Activated CD8-positive, alpha-beta memory T cell treated with anti-CD3 and anti-CD28 coated beads for 36 hours (primary cell): ENCODE measurements around the gene RPL18. TPM values are rescaled to one million over a fixed set of nuclear protein-coding genes. Genes with fewer than 3 reads are reported as not detected.

Experiments
- CTCF ChIA-PET: fragments of 350-600 bp; sonication (Branson Sonifier 250); formaldehyde crosslinking; loops from one replicate; lab custom pipeline; 2021; ENCODE audit warnings: antibody characterized with exemption; lab: Charles Lee
- POLR2A ChIA-PET: fragments of 350-600 bp; sonication (Branson Sonifier 250); formaldehyde crosslinking; loops from one replicate; lab custom pipeline; 2021; ENCODE audit warnings: antibody characterized with exemption; lab: Charles Lee
- total RNA-seq, 2 experiments: library from RNA; stranded (reverse); gene quantifications; one replicate each; pipeline ENCODE4 v1.2.3, GENCODE V29; 2021

Gene RPL18
- total RNA-seq, 2 experiments from 2014 or later = 1,763 to 1,800 TPM

DNA sequence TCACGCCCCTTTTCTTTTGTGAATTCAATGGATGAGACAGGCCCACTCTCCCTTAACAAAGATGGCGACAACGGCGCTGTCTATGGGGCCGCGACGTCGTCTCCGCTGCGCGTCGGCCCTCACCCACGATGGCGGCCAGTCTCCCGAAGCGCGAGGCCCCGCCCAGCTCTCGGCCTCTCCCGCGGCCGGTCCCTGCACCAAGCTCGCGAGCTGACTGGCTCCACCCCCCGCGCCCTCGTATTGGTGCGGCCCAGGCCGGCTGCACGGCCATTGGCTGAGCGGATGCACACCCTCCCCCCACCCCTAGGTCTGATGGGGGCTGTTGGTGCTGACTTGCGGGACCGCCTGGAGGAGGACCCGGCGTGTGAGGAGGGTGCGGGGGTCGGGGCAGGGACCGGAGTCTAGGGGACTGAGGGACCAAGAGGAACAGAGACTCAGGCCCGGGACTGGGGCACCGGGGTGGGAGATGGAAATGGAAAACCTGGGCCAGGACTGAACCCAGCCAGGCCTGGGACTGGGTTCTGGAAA is 5.2 kb upstream of the RPL18 start:
- ChIA-PET CTCF (no interaction called here), POLR2A (interaction anchor here (1.3 kb wide), 3 partner anchors 9 to 13 kb away, joined by 4 to 5 read pairs (median 4); partner anchors contain the start of gene DBP)

DNA sequence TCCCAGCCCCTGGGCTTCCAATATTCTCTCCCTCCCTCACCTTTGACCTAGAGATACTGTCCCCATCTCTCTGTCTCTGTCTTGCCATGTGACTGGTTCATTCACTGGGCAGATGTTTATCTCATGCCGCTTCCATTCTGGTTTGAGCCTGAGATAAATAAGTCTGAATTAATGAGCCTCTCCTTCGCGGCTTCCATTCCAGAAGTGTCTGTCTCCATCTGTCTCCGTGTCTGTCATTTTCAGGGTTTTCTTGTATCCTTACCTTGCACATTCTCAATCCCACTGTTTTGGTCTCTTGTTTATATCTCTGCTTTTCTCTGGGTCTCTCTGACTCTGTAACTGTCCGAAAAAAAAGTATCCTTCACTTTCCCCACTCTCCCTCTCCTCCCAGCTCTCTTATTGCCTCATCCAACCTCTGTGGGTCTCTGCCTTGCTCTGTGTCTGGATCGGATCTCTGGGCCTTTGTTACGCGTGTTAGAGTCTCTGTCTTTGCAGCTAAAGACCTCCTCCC is 4.6 kb upstream of the RPL18 start:
- POLR2A ChIA-PET = interaction anchor here (1.3 kb wide), 3 partner anchors 9 to 13 kb away, joined by 4 to 5 read pairs (median 4); partner anchors contain the start of gene DBP
- CTCF ChIA-PET = interaction anchor here (0.7 kb wide), 1 partner anchor 350 kb away, joined by 3 read pairs; no protein-coding TSS in a partner anchor

DNA sequence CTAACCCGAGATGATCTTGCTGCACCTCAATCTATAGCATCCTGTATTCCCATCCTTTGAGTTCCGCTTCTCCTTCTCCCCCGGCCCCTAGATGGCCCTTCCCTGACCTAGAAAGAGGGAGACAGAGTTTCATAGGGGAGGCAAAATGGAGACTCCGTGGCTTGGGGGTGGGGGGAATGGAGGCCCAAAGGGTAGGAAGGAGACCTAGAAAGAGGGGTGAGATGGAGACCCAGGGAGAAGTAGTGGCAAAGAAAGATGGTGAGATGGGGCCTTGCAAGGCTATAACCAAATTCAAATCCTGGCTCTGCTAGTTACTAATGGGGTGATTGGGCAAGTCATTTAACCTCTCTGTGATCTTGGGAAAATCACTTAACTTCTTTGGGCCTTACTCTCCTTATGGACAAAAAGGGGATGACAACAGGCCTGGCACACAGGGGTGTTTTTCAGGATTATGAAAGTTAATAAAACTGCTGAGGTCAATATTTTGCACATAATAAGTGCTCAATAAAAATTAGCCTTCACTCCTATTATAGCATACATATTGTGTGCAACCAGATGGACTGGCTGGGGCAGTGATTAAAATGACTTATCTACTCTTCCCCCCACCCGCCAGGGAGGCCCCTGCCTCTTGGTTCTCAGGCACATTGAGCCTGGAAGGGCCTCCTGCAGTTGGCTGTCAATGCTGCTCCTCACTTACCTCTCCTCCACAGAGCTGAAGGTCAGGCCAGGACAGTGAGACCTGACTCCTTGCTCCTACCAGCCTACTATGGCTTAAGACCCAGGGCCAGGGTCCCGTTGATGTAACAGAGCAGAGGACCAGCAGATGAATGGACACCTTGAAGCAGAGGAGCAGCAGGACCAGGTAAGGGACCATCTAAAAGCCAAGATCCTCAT is 961 bp upstream of the RPL18 start:
- ChIA-PET CTCF (interaction anchor here (1.0 kb wide), 1 partner anchor 14 kb away, joined by 6 read pairs; no protein-coding TSS in a partner anchor), POLR2A (interaction anchor here (0.5 to 4.0 kb wide), 7 partner anchors 10 to 288 kb away, joined by 3 to 22 read pairs (median 4); partner anchors contain the start of gene DBP)

DNA sequence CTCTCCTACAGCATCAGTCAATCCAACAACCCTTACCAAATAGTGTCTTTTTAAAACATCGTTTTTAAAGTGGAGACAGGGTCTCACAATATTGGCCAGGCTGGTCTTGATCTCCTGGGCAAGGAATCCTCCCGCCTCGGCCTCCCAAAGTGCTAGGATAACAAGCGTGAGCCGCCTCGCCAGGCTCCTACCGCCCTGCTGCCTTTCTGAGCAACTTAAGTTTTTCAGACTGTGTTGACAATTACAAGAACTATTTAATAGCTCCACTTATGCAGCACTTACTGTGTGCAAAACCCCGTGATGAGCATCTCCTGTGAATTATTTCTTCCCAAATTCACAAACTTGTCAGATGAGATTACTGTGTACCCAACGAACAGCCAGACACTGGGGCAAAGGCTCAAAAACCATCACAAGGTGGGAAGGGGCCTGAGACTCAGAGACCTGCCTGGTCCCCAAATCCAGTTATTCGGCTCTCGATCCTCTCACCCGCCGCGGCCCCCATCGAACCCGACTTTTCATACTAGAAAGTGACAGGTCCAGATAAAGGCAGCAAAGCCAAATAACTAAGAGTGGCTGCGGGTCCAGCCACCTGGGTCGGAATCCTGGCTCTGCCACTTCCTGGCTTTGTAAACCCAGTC is 581 bp downstream of the RPL18 start:
- ChIA-PET CTCF (interaction anchor here (1.0 kb wide), 1 partner anchor 16 kb away, joined by 6 read pairs; no protein-coding TSS in a partner anchor), POLR2A (interaction anchor here (0.5 to 4.0 kb wide), 10 partner anchors 8 to 870 kb away, joined by 3 to 22 read pairs (median 4); partner anchors contain the start of genes DBP, SYNGR4 and TMEM143)

DNA sequence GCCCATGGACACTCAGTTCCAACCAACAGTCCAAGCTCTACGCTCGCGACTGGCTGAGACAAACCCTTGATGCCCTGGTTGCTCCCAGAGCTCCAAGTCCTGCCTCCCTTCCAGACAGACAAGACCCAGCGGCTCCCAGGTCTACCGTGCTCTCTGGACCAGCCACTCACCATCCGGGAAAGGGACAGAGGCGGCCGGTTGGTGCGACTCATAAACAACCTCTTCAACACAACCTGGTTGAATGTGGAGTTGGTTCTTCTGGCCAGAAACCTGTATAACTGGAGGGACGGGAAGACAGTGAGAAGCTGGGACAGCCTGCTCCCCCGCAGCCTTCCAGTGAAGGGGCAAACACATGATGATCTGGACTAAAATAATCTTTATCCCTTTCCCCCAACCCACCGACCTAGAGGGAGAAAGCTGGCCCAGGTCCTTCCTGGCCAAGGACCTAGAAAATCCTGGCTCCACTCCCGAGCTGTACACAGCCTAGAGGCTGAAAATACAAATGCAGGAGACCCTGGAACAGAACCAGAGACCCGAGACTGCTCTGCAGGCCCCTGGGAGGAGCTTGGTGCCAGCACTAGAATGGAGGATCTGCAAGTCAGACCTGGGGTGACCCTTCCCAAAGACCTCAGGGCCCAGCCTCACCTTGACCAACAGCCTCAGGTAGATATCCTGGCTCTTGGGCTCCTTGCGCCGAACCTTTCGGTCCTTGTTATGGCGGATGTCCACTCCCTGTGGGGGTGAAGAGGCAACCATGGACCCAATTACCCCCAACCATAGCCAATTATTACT is 1.6 kb downstream of the RPL18 start:
- ChIA-PET POLR2A (interaction anchor here (0.5 to 4.0 kb wide), 5 partner anchors 14 to 869 kb away, joined by 3 to 22 read pairs (median 3); no protein-coding TSS in a partner anchor), CTCF (interaction anchor here (0.9 to 1.3 kb wide), 3 partner anchors 9 to 225 kb away, joined by 3 to 4 read pairs (median 4); no protein-coding TSS in a partner anchor)

DNA sequence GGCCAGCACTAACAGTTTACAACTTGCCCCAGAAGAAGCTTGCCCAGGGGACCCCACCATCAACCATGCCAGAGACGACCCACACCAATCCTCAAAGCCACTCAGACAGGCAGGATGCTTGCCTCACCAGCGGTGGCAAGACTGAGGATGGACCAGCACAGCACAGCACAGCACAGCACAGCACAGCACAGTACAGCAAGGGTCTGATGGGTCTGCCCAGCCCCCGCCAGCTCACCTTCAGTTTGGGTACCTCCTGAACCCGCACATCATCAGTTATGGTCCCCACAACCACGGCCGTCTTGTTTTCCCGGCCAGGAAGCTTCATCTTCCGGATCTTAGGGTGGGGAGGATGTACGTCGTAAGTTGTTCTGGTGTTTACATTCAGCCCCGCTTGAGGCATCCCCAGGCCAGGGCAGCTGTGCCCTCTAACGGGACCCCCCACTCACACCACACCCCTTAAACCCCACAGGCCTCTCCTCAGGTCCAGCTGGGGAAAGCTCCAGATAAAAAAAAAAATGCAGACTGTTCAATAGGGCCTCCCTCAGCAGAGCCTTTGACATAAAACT is 2.4 kb downstream of the RPL18 start:
- CTCF ChIA-PET = interaction anchor here (0.6 to 1.4 kb wide), 6 partner anchors 8 to 321 kb away, joined by 3 to 5 read pairs (median 4); partner anchors contain the start of gene SPACA4
- POLR2A ChIA-PET = interaction anchor here (1.0 to 4.0 kb wide), 3 partner anchors 15 to 19 kb away, joined by 3 to 22 read pairs (median 5); no protein-coding TSS in a partner anchor

DNA sequence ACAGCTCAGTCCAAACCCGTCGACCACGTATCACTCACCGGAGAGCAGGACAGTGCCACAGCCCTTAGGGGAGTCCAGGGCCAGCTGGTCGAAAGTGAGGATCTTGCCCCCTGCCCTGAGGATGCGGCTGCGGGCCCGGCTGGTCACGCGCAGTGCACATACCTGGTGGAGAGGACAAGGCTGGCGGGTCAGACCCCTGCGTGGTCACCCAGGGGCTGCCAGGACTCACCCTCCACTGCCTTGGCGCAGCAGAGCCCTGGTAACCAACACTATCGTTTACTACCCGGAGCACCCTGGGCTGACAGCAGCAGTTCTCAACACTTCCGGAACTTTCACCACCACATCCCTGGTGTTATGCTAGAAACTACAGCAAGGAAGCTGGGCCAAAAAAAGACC is 2.9 kb downstream of the RPL18 start:
- ChIA-PET POLR2A (interaction anchor here (1.0 to 4.0 kb wide), 3 partner anchors 15 to 19 kb away, joined by 3 to 22 read pairs (median 5); no protein-coding TSS in a partner anchor), CTCF (interaction anchor here (1.0 to 1.4 kb wide), 3 partner anchors 9 to 321 kb away, joined by 3 to 5 read pairs (median 4); partner anchors contain the start of gene SPACA4)

DNA sequence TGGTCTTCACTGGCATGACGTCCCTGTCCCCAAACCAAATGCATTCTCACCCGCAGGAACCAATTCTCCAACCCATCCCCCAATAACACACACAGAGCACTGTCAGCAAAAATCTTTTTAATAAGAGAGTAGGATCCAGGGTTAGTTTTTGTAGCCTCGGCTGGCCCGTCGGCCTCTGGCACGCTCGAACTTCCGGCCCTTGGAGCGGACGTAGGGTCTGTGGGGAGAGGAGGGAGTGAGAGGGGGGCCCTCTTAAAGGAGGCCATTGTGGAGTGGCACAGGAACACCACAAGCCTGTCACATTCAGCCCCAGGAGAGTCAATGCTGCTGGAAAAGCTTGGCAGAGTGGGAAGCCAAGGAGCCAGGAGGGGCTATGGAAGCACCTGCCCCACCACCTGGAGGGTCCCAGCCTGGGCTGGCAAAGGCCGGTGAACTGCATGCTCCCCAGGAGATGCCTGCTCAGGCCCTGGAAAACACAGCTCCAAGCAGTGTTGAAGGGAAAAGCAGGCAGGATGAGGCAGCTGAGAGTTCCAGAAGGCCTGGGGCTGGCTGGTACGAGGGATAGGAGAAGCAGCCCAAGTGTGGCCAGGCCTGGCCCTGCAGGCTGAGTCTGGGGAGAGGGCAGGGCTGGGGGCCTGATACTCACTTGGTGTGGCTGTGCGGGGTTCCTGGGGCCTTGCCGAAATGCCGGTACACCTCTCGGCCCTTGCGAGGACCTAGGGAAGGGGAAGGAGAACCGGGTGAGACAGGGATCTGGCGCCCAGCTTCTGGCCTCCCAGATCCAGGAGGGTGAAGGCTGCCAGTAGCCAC is 3.5 kb downstream of the RPL18 start:
- POLR2A ChIA-PET = interaction anchor here (1.0 to 4.0 kb wide), 2 partner anchors 18 kb away, joined by 5 to 22 read pairs; no protein-coding TSS in a partner anchor
- CTCF ChIA-PET = interaction anchor here (1.0 to 1.4 kb wide), 2 partner anchors 8 to 320 kb away, joined by 3 to 5 read pairs; partner anchors contain the start of gene SPACA4

DNA sequence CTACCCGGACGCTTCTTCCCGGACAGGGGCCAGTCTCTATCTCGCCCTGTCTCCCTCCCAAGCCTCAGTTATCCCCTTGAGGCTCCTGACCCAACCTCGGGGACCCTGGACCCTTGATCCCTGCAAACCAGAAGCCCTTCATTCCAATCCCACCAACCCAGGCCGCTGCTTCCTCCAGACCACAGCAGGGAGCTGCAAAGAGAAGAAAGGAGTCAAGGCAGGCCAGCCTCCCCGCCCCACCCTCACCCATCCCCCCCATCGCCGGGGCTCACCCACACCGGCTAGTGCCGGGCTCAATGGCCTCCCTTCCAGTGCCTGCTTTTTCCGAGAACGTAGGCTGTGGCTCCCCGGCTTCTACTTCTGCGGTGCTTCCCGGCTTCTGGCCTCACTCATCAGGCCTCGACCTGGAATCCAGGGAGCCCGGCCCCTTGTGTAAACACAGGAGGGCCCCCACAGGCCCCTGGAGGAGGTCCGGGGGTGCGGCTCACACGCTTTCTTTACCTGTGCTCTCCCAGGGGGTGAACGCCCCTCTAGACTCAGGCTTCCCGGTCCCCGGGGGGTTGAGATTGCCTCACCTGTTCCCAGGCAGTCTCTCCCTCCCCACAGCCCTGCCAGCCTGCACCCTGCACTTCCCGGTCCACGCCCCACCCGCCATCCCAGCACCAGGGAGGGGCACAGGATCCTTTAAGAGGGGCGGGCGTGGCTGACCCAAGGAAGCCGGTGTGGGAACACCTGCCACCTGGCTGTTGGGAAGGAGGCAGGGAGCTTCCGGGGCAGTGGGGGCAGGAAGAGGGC is 4.3 kb downstream of the RPL18 start, which contains the start of gene FAM83E:
TSS of gene FAM83E (minus strand) at position 641 of the 795 bp plus-strand sequence. CDS start 1,704 bp downstream, outside the sequence.
- CTCF ChIA-PET = no interaction called here

GRCh38 chr19:48613852-48614435 is 5.0 kb downstream of the RPL18 start:
- ChIA-PET POLR2A (interaction anchor here (0.7 to 0.8 kb wide), 2 partner anchors 20 to 933 kb away, joined by 3 read pairs; no protein-coding TSS in a partner anchor), CTCF (no interaction called here)

More for the DNA sequence above, 4.3 kb downstream of the RPL18 start, which contains the start of gene FAM83E:
- POLR2A ChIA-PET = interaction anchor here (0.7 kb wide), 1 partner anchor 19 kb away, joined by 3 read pairs; no protein-coding TSS in a partner anchor

GRCh38 chr19:48613024-48613851 is 5.7 kb downstream of the RPL18 start:
- ChIA-PET POLR2A (interaction anchor here (0.8 to 1.2 kb wide), 3 partner anchors 121 to 934 kb away, joined by 3 to 4 read pairs (median 3); no protein-coding TSS in a partner anchor), CTCF (interaction anchor here (0.6 to 1.2 kb wide), 4 partner anchors 24 to 123 kb away, joined by 3 to 4 read pairs (median 3); no protein-coding TSS in a partner anchor)

DNA sequence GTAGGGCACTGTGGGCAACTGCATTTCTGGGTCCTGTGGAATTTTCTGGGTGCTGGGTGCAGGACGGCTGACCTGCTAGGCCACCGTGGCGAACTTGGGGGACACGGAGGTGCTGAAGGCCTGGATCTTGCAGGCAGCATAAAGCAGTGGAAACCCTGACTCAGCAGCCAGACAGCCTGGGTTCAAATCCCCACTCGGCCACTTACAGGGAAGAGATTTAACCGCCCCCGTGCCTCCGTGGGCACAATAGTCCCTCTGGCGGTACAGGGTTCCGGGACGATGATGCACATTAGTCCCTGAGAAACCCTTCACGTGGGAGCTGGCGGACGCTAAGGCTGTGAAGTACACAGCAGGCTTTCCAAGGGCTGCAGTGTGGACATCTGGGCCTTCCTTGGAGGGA is 7.1 kb downstream of the RPL18 start:
- CTCF ChIA-PET = interaction anchor here (1.2 kb wide), 1 partner anchor 23 kb away, joined by 3 read pairs; no protein-coding TSS in a partner anchor

DNA sequence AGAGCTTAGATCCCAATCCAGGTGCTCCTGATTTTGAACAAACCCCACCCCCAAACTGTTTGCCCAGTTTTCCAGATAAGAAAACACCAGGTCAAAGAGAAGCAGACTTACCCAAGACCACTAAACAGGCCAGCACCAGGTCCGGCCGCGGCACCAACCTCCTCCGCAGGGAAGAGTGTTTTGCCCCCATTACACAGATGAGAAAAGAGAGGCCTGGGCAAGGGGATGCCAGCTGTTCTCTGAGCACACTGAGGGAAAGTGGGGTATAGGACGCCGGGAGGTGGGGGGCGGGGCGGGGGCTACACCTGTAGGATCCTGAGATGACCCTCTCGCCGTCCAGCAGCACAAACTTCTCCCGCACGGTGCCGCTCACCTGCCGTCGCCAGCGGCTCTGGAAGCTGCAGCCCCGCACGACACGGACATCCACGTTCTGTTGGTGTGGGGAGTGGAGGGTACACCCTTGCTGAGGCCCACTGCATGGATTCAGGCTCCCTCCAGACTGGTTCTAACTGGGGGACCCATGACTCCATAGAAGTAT is 9.3 kb downstream of the RPL18 start:
- POLR2A ChIA-PET = interaction anchor here (0.7 to 0.9 kb wide), 2 partner anchors 9 to 541 kb away, joined by 6 to 11 read pairs; partner anchors contain the start of genes RPL18 and SPHK2
- CTCF ChIA-PET = interaction anchor here (0.6 to 3.9 kb wide), 7 partner anchors 7 to 231 kb away, joined by 3 to 15 read pairs (median 5); no protein-coding TSS in a partner anchor

More for the DNA sequence above, 7.1 kb downstream of the RPL18 start:
- POLR2A ChIA-PET = no interaction called here
